Uterus (tissue), 2 donors: ENCODE measurements around the gene FAR1.

Experiments
- CTCF ChIP-seq, 4 experiments: fragments of 200-600 bp in 2 of 4; fragments of 450-650 bp in 2 of 4; sonication (generic) in 2 of 4; IDR thresholded peaks; one replicate each; pipeline ENCODE4 v1.5.1; 2016 to 2019; ENCODE audit warnings: antibody characterized with exemption in 4 of 4, mild to moderate bottlenecking in 2 of 4, moderate library complexity in 1 of 4
- POLR2A ChIP-seq, 2 donors: fragments of 450-650 bp; IDR thresholded peaks; one replicate each; pipeline ENCODE4 v1.6.1; 2016; ENCODE audit warnings: antibody characterized with exemption in 2 of 2, mild to moderate bottlenecking in 1 of 2, moderate library complexity in 1 of 2

DNA sequence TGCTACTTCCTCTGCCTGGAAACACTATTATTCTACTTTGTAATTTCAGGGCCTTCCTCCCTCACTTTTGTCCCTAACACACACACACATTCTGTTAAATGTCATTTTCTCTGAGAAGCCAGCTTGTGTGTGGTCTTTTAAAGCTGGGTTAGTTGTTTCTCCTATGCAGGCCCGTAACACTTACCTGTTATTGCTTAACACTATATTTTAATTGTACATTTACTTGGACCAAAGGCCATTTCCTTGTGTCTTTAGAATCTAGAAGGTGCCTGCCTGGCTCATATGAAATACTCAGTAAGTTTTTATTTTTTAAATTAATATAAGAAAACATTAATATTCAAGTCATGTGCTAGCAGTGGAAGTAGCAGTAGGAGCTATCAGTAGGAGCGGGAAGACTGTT lies 30.6 kb downstream of the FAR1 start:
- TF ChIP-seq CTCF (IDR thresholded peaks at IDR 0.05) (no peak), POLR2A (IDR thresholded peaks at IDR 0.05) (no peak)
